ENCODE measurements around the gene TDRD10. TPM values are rescaled to one million over a fixed set of nuclear protein-coding genes. Genes with fewer than 3 reads are reported as not detected.

The TDRD10 gene
- total and polyA plus RNA-seq, 2 of the 4 experiments (the other 2 are of a cell fraction): not detected

DNA sequence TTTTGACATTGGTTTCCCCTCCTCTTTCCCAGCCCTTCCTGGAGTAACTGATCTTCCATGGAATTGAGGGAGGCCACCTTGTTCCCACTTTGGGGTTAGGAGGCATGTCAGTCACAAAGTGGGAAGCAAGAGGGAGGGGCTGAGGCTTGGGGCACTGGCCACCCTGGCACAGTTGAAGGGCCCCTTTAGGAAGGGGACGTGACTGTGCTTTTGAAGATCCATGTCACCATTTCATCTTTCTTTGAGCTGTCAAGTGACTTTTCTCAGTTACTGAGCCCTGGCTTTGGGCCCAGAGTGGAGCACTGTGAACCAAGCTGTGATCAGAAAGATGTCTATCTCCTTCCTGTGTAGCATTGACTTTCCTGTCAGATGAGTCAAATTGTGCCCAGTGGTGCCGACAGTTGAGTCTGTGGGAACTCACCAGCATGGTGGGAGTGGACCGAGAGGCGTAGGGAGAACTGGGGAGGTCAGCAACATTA, 38.5 kb upstream of the TDRD10 start:
- 36% methylated on average over 3 of the region's 4 CpGs; no CpG with 5 or more reads in 1 of the 2 experiments for WGBS, 2 experiments (ENCODE audit: extremely low coverage in 2 of 2, insufficient read length in 1 of 2)
- no peak overlapping the region for H3K4me3 ChIP-seq (ENCODE audit: insufficient read depth, low read depth, low read length)
- peaks cover 23% of the 10 kb centered on the region; the same call in 1 of the 2 replicates for H3K36me3 ChIP-seq (ENCODE audit: control insufficient read depth, insufficient read depth, low read length)
- ChIA-PET POLR2A (ENCODE audit: unreplicated experiment) (interaction anchor here (0.6 kb wide), 2 partner anchors 48 to 514 kb away, joined by 3 to 4 read pairs; no protein-coding TSS in a partner anchor), CTCF (interaction anchor here (1.2 to 1.4 kb wide), 2 partner anchors 13 to 44 kb away, joined by 3 to 5 read pairs; no protein-coding TSS in a partner anchor)
- no peaks in the 10 kb centered on the region for H4K20me1 ChIP-seq (ENCODE audit: insufficient read depth, low read length)
- peak overlapping the region; percentile 57 for H3K23ac ChIP-seq (ENCODE audit: low read depth, low read length)
- peak overlapping the region; percentile 89 for H2AK5ac ChIP-seq (ENCODE audit: low read depth, low read length)
- H3K9ac ChIP-seq (ENCODE audit: low read depth, low read length): no peak overlapping the region
- peak overlapping the region; percentile 53 to 76; a peak in 3 of 4 replicates for H4K8ac ChIP-seq (ENCODE audit: low read depth in 2 of 2, low read length in 2 of 2)
- peak overlapping the region; percentile 96 for H2BK120ac ChIP-seq (ENCODE audit: low read depth, low read length)
- no peaks in the 10 kb centered on the region for H3K79me1 ChIP-seq (ENCODE audit: low read depth in 1 of 2, low read length in 2 of 2)
- H3K9me3 ChIP-seq (ENCODE audit: control insufficient read depth, insufficient read depth, low read length): no peaks in the 10 kb centered on the region; the same call in 1 of the 2 replicates
- dilution Hi-C loops (cut with HindIII; ENCODE audit: low sequenced_read_pairs, unreplicated experiment) (no loop called here), intact Hi-C loops (cut with micrococcal nuclease) (loop anchor here (2.0 to 5.0 kb wide), 2 partner anchors 17 to 56 kb away; partner anchors contain the start of gene IL6R), in situ Hi-C loops (cut with MboI; ENCODE audit: low sequenced_read_pairs) (no loop called here)
- ATAC-seq (ENCODE audit: low read depth) (peak; percentile 40), DNase-seq (no peak)
- peak overlapping the region; percentile 85 for H3K18ac ChIP-seq (ENCODE audit: low read depth, low read length)
- H2BK5ac ChIP-seq (ENCODE audit: low read depth, low read length, poor library complexity, severe bottlenecking): peak overlapping the region; percentile 76
- peak overlapping the region; percentile 73 for H2AFZ ChIP-seq (replicated peaks; ENCODE audit: low read length, poor library complexity)
- no peak for TF ChIP-seq MAFK (IDR thresholded peaks at IDR 0.05; ENCODE audit: low read depth, low read length)
- no peak for TF ChIP-seq POLR2A (IDR thresholded peaks at IDR 0.05; ENCODE audit: low read depth, low read length)
- no peak for TF ChIP-seq CEBPB (IDR thresholded peaks at IDR 0.05; ENCODE audit: low read depth, low read length)
- TF ChIP-seq USF2 (IDR thresholded peaks at IDR 0.05; ENCODE audit: low read depth, low read length): no peak
- TF ChIP-seq RFX5 (IDR thresholded peaks at IDR 0.05; ENCODE audit: low read depth, low read length): no peak
- TF ChIP-seq FOS (IDR thresholded peaks at IDR 0.05; ENCODE audit: low read depth, low read length): no peak
- TF ChIP-seq CTCF (conservative IDR thresholded peaks at IDR 0.05; ENCODE audit: low read depth, low read length): no peak
- no peak for TF ChIP-seq ELK1 (IDR thresholded peaks at IDR 0.05; ENCODE audit: borderline replicate concordance, low read depth, low read length)
- TF ChIP-seq NFE2L2 (IDR thresholded peaks at IDR 0.05; ENCODE audit: low read depth, low read length): no peak
- TF ChIP-seq SMC3 (IDR thresholded peaks at IDR 0.05; ENCODE audit: low read depth, low read length): no peak
- TF ChIP-seq RAD21 (IDR thresholded peaks at IDR 0.05; ENCODE audit: low read length): no peak
- no peak for TF ChIP-seq MAZ (IDR thresholded peaks at IDR 0.05; ENCODE audit: borderline replicate concordance, low read depth, low read length)
- peak overlapping the region; percentile 86; the same call in 1 of the 2 replicates for H3K27ac ChIP-seq (ENCODE audit: insufficient read depth, low read length)
- H3K56ac ChIP-seq (ENCODE audit: extremely low read depth, insufficient read depth, low read length): no peak overlapping the region; the same call in 1 of the 2 replicates
- peak overlapping the region; percentile 97 for H3K4ac ChIP-seq (ENCODE audit: low read depth, low read length)
- peak overlapping the region; percentile 87 for H2AK9ac ChIP-seq (replicated peaks; ENCODE audit: low read depth, low read length, poor library complexity)
- H4K91ac ChIP-seq (ENCODE audit: insufficient read depth, low read depth, low read length): peak overlapping the region; percentile 72
- H3K4me1 ChIP-seq (ENCODE audit: control insufficient read depth, insufficient read depth, low read length): peaks cover 8% of the 10 kb centered on the region
- H2BK15ac ChIP-seq (ENCODE audit: low read depth, low read length): peak overlapping the region; percentile 95; the same call in 2 of the 3 replicates
- 0 out of 2 replicates have a peak overlapping the region, but pooled peaks have one; percentile 3 for H3K4me2 ChIP-seq (ENCODE audit: low read depth, low read length)
- peaks cover 9% of the 10 kb centered on the region for H3K9me1 ChIP-seq (ENCODE audit: insufficient read depth, low read length)
- peak overlapping the region; percentile 94 for H2BK20ac ChIP-seq (ENCODE audit: low read depth, low read length)
- peak overlapping the region; percentile 97 for H3K14ac ChIP-seq (replicated peaks; ENCODE audit: low read depth, low read length)
- BruUV-seq (replicated peaks): no TSS peak
- H4K5ac ChIP-seq (ENCODE audit: low read depth, low read length): peak overlapping the region; percentile 25
- H3K27me3 ChIP-seq (ENCODE audit: control insufficient read depth, insufficient read depth, low read length): no peaks in the 10 kb centered on the region; the same call in 1 of the 2 replicates

All from IMR-90 (cell line).